GM21526 (cell line): ENCODE data around the gene RARS2.
"Not testable (repeated sequence)": the region's sequence is repeated elsewhere in the genome, so short reads cannot be mapped to it uniquely, and the experiment has no call there.

ENCODE experiments used
- ATAC-seq: cut with Tn5 transposase; IDR thresholded peaks from one replicate; pipeline ENCODE4 v1.9.1; 2021; ENCODE audit warnings: moderate library complexity; ENCODE audit not compliant: unreplicated experiment, low FRiP score

The RARS2 gene

GRCh38 chr6:87589693-87590416 lies at the start of gene RARS2, which contains the start of gene ORC3:
Gene RARS2, minus strand, starts transcription at chr6:87589987. Its CDS starts 30 bp downstream, at chr6:87589957.
Gene ORC3, plus strand, starts transcription at chr6:87590135. Its CDS starts 34 bp downstream, at chr6:87590169.
- ATAC-seq = peak; percentile 99

GRCh38 chr6:87639373-87639772 lies 49.6 kb upstream of the RARS2 start:
- ATAC-seq = no peak

- ATAC-seq = no peak
Measured at GRCh38 chr6:87637106-87637505, 47.3 kb upstream of the RARS2 start.

GRCh38 chr6:87636315-87636714 lies 46.5 kb upstream of the RARS2 start:
- no peak for ATAC-seq

- ATAC-seq = no peak
Measured at GRCh38 chr6:87633851-87634250, 44.1 kb upstream of the RARS2 start.

- ATAC-seq = no peak
Measured at GRCh38 chr6:87630746-87631145, 41.0 kb upstream of the RARS2 start.

GRCh38 chr6:87628881-87629280 lies 39.1 kb upstream of the RARS2 start:
- no peak for ATAC-seq

GRCh38 chr6:87628424-87628823 lies 38.6 kb upstream of the RARS2 start:
- ATAC-seq = peak; percentile 68

GRCh38 chr6:87623248-87623647 lies 33.5 kb upstream of the RARS2 start:
- ATAC-seq = no peak

GRCh38 chr6:87618531-87618930 lies 28.7 kb upstream of the RARS2 start:
- ATAC-seq = no peak

GRCh38 chr6:87617405-87617804 lies 27.6 kb upstream of the RARS2 start:
- ATAC-seq = no peak

- ATAC-seq = not testable (repeated sequence)
Measured at GRCh38 chr6:87613018-87613417, 23.2 kb upstream of the RARS2 start.

- ATAC-seq = no peak
Measured at GRCh38 chr6:87608802-87609201, 19.0 kb upstream of the RARS2 start.

GRCh38 chr6:87606199-87606598 lies 16.4 kb upstream of the RARS2 start:
- ATAC-seq = no peak

GRCh38 chr6:87600576-87600975 lies 10.8 kb upstream of the RARS2 start:
- ATAC-seq = no peak

- ATAC-seq = no peak
Measured at GRCh38 chr6:87590990-87591389, 1.2 kb upstream of the RARS2 start.

- no peak for ATAC-seq
Measured at GRCh38 chr6:87590417-87590880, 662 bp upstream of the RARS2 start.

GRCh38 chr6:87588756-87589407 lies 905 bp downstream of the RARS2 start:
- no peak for ATAC-seq

GRCh38 chr6:87586371-87587077 lies 3.3 kb downstream of the RARS2 start:
- ATAC-seq = no peak

GRCh38 chr6:87583822-87584221 lies 6.0 kb downstream of the RARS2 start:
- no peak for ATAC-seq

- ATAC-seq = no peak
Measured at GRCh38 chr6:87575423-87575822, 14.4 kb downstream of the RARS2 start.
